ENCODE results near the gene UTF1.

The UTF1 gene

GRCh38 chr10:133211959-133212852 is 17.8 kb upstream of the UTF1 start:
- H3F3A ChIP-seq (ENCODE audit: control insufficient read depth, insufficient read depth): no peaks in the 10 kb centered on the region
- no peak overlapping the region for H3K27ac ChIP-seq (ENCODE audit: low read depth, low read length)
- H3K4me3 ChIP-seq (ENCODE audit: low read length): no peak overlapping the region
- no peaks in the 10 kb centered on the region for H3K9me2 ChIP-seq (replicated peaks; ENCODE audit: control insufficient read depth, low read length)
- no peaks in the 10 kb centered on the region for H3K27me3 ChIP-seq (ENCODE audit: control insufficient read depth, low read length)
- H3K79me2 ChIP-seq (ENCODE audit: control insufficient read depth, low read length): no peaks in the 10 kb centered on the region
- no peaks in the 10 kb centered on the region for H3K4me1 ChIP-seq (ENCODE audit: control insufficient read depth, low read length)
- H3K9me3 ChIP-seq (ENCODE audit: control insufficient read depth, insufficient read depth, low read length): peaks cover 18% of the 10 kb centered on the region
- no peaks in the 10 kb centered on the region for H3K36me3 ChIP-seq (ENCODE audit: control insufficient read depth, low read length)
- TF ChIP-seq CTCF (IDR thresholded peaks at IDR 0.05; ENCODE audit: low read depth, low read length, poor library complexity, severe bottlenecking) (no peak), EZH2phosphoT487 (IDR thresholded peaks at IDR 0.05; ENCODE audit: borderline replicate concordance, low read length) (no peak)
- H3K4me2 ChIP-seq (ENCODE audit: low read length): no peak overlapping the region
- H4K20me1 ChIP-seq (ENCODE audit: control insufficient read depth, insufficient read depth, low read depth, low read length): no peaks in the 10 kb centered on the region

- peaks cover 18% of the 10 kb centered on the region for H3K9me3 ChIP-seq (ENCODE audit: control insufficient read depth, insufficient read depth, low read length)
- H3K9me2 ChIP-seq (replicated peaks; ENCODE audit: control insufficient read depth, low read length): no peaks in the 10 kb centered on the region
- TF ChIP-seq EZH2phosphoT487 (IDR thresholded peaks at IDR 0.05; ENCODE audit: borderline replicate concordance, low read length): no peak
- TF ChIP-seq CTCF (IDR thresholded peaks at IDR 0.05; ENCODE audit: low read depth, low read length, poor library complexity, severe bottlenecking): no peak
- H4K20me1 ChIP-seq (ENCODE audit: control insufficient read depth, insufficient read depth, low read depth, low read length): no peaks in the 10 kb centered on the region
- H3K27ac ChIP-seq (ENCODE audit: low read depth, low read length): no peak overlapping the region
- no peaks in the 10 kb centered on the region for H3K4me1 ChIP-seq (ENCODE audit: control insufficient read depth, low read length)
- H3K27me3 ChIP-seq (ENCODE audit: control insufficient read depth, low read length): no peaks in the 10 kb centered on the region
- H3F3A ChIP-seq (ENCODE audit: control insufficient read depth, insufficient read depth): no peaks in the 10 kb centered on the region
- H3K79me2 ChIP-seq (ENCODE audit: control insufficient read depth, low read length): no peaks in the 10 kb centered on the region
- H3K36me3 ChIP-seq (ENCODE audit: control insufficient read depth, low read length): no peaks in the 10 kb centered on the region
- no peak overlapping the region for H3K4me3 ChIP-seq (ENCODE audit: low read length)
- H3K4me2 ChIP-seq (ENCODE audit: low read length): no peak overlapping the region
Observed at GRCh38 chr10:133212853-133213494, 17.0 kb upstream of the UTF1 start.

- H3K79me2 ChIP-seq (ENCODE audit: control insufficient read depth, low read length): no peaks in the 10 kb centered on the region
- TF ChIP-seq EZH2phosphoT487 (IDR thresholded peaks at IDR 0.05; ENCODE audit: borderline replicate concordance, low read length) (no peak), CTCF (IDR thresholded peaks at IDR 0.05; ENCODE audit: low read depth, low read length, poor library complexity, severe bottlenecking) (no peak)
- no peaks in the 10 kb centered on the region for H3K9me2 ChIP-seq (replicated peaks; ENCODE audit: control insufficient read depth, low read length)
Observed at GRCh38 chr10:133213641-133214467, 16.2 kb upstream of the UTF1 start.

More at GRCh38 chr10:133213641-133214467, 16.2 kb upstream of the UTF1 start:
- no peaks in the 10 kb centered on the region for H3K4me1 ChIP-seq (ENCODE audit: control insufficient read depth, low read length)
- no peak overlapping the region for H3K4me3 ChIP-seq (ENCODE audit: low read length)
- H3K36me3 ChIP-seq (ENCODE audit: control insufficient read depth, low read length): no peaks in the 10 kb centered on the region
- no peaks in the 10 kb centered on the region for H3K27me3 ChIP-seq (ENCODE audit: control insufficient read depth, low read length)
- peaks cover 15% of the 10 kb centered on the region for H3K9me3 ChIP-seq (ENCODE audit: control insufficient read depth, insufficient read depth, low read length)
- H3K27ac ChIP-seq (ENCODE audit: low read depth, low read length): no peak overlapping the region
- H4K20me1 ChIP-seq (ENCODE audit: control insufficient read depth, insufficient read depth, low read depth, low read length): no peaks in the 10 kb centered on the region
- H3K4me2 ChIP-seq (ENCODE audit: low read length): no peak overlapping the region
- H3F3A ChIP-seq (ENCODE audit: control insufficient read depth, insufficient read depth): no peaks in the 10 kb centered on the region

All from DOHH2 (cell line).